OCI-LY1 (cell line): ENCODE data around the gene GNG7.
"Not testable (repeated sequence)": the region's sequence is repeated elsewhere in the genome, so short reads cannot be mapped to it uniquely, and the experiment has no call there.

Source experiments
- H2AFZ ChIP-seq: fragments of 200-600 bp; sonication (generic), shearing (Covaris generic); 2 replicates; pipeline ENCODE4 v1.6.0; 2014; ENCODE audit warnings: antibody characterized with exemption, mild to moderate bottlenecking, low read length
- H3F3A ChIP-seq: fragments of 200-600 bp; sonication (generic), shearing (Covaris generic); 2 replicates; pipeline ENCODE4 v1.6.0; 2014; ENCODE audit warnings: mild to moderate bottlenecking, antibody characterized with exemption, low read length, moderate library complexity; ENCODE audit not compliant: insufficient read depth
- H3K27ac ChIP-seq: fragments of 200-600 bp; sonication (generic); 2 replicates; pipeline ENCODE4 v1.5.1; 2014; ENCODE audit warnings: low read length, mixed run types, mild to moderate bottlenecking, low read depth; ENCODE audit not compliant: poor library complexity, severe bottlenecking
- H3K27me3 ChIP-seq: fragments of 200-600 bp; sonication (generic); 2 replicates; pipeline ENCODE4 v1.6.0; 2014; ENCODE audit warnings: antibody characterized with exemption, mild to moderate bottlenecking, low read length, moderate library complexity; ENCODE audit not compliant: insufficient read depth
- H3K36me3 ChIP-seq: fragments of 200-600 bp; sonication (generic); 2 replicates; pipeline ENCODE4 v1.6.1; 2014; ENCODE audit warnings: mild to moderate bottlenecking, antibody characterized with exemption, low read length, moderate library complexity, mixed read lengths; ENCODE audit not compliant: insufficient read depth
- H3K4me1 ChIP-seq: fragments of 200-600 bp; sonication (generic); 2 replicates; pipeline ENCODE4 v1.5.1; 2014; ENCODE audit warnings: mild to moderate bottlenecking, low read length, moderate library complexity; ENCODE audit not compliant: insufficient read depth, severe bottlenecking
- H3K4me2 ChIP-seq: fragments of 200-600 bp; sonication (generic), shearing (Covaris generic); 2 replicates; pipeline ENCODE4 v1.6.1; 2014; ENCODE audit warnings: low read length
- H3K4me3 ChIP-seq: fragments of 200-600 bp; sonication (generic); 2 replicates; pipeline ENCODE4 v1.5.1; 2014; ENCODE audit warnings: low read length, low read depth, mild to moderate bottlenecking, mixed read lengths; ENCODE audit not compliant: poor library complexity, severe bottlenecking
- H3K79me2 ChIP-seq: fragments of 200-600 bp; shearing (Covaris generic); 2 replicates; pipeline ENCODE4 v1.6.1; 2016; ENCODE audit warnings: mixed run types, low read length, mixed read lengths; ENCODE audit not compliant: insufficient read depth
- H3K9ac ChIP-seq: fragments of 200-600 bp; sonication (generic), shearing (Covaris generic); 2 replicates; pipeline ENCODE4 v1.6.1; 2014; ENCODE audit warnings: mild to moderate bottlenecking, low read length, mixed read lengths
- H3K9me2 ChIP-seq: fragments of 200-600 bp; sonication (generic), shearing (Covaris generic); 2 replicates; pipeline ENCODE4 v1.6.1; 2014; ENCODE audit warnings: low read depth, mild to moderate bottlenecking, low read length, mixed read lengths
- H3K9me3 ChIP-seq: fragments of 200-600 bp; shearing (Covaris generic); 2 replicates; pipeline ENCODE4 v1.6.1; 2014; ENCODE audit warnings: low read length, mixed read lengths
- H4K20me1 ChIP-seq: fragments of 200-600 bp; sonication (generic), shearing (Covaris generic); 2 replicates; pipeline ENCODE4 v1.6.0; 2016; ENCODE audit warnings: mild to moderate bottlenecking, low read length; ENCODE audit not compliant: insufficient read depth
- CTCF ChIP-seq: fragments of 200-600 bp; sonication (generic), shearing (Covaris generic); IDR thresholded peaks from 2 replicates; pipeline ENCODE4 v1.5.1; 2017; ENCODE audit warnings: mild to moderate bottlenecking, antibody characterized with exemption, low read length, moderate library complexity, mixed read lengths
- EZH2 ChIP-seq: fragments of 200-600 bp; sonication (generic), shearing (Covaris generic); IDR thresholded peaks from 2 replicates; pipeline ENCODE4 v1.8.0; 2017; ENCODE audit warnings: borderline replicate concordance, mixed run types, mild to moderate bottlenecking, antibody characterized with exemption, low read length, moderate library complexity, mixed read lengths

The GNG7 gene

GRCh38 chr19:2648099-2648498 is 54.4 kb downstream of the GNG7 start:
- Histone ChIP-seq H2AFZ (no peak overlapping the region), H3K27me3 (peaks cover 7% of the 10 kb centered on the region; the same call in 1 of the 2 replicates), H3K9me3 (no peaks in the 10 kb centered on the region), H4K20me1 (no peaks in the 10 kb centered on the region), H3K4me1 (peaks cover 6% of the 10 kb centered on the region), H3K9ac (no peak overlapping the region), H3K4me2 (no peak overlapping the region), H3K79me2 (no peaks in the 10 kb centered on the region), H3F3A (no peaks in the 10 kb centered on the region), H3K4me3 (no peak overlapping the region), H3K9me2 (no peaks in the 10 kb centered on the region), H3K36me3 (no peaks in the 10 kb centered on the region), H3K27ac (no peak overlapping the region)
- TF ChIP-seq CTCF (no peak), EZH2 (no peak)

GRCh38 chr19:2646866-2647535 is 55.5 kb downstream of the GNG7 start:
- H3K4me2 ChIP-seq, result no peak overlapping the region

GRCh38 chr19:2645826-2646225 is 56.7 kb downstream of the GNG7 start:
- no peak for TF ChIP-seq CTCF
- TF ChIP-seq EZH2, result no peak
- H3K27ac ChIP-seq, result no peak overlapping the region
- H3K9me3 ChIP-seq, result no peaks in the 10 kb centered on the region
- H3K4me2 ChIP-seq, result no peak overlapping the region
- H3K36me3 ChIP-seq, result no peaks in the 10 kb centered on the region
- H3F3A ChIP-seq, result no peaks in the 10 kb centered on the region
- no peaks in the 10 kb centered on the region for H4K20me1 ChIP-seq
- no peak overlapping the region for H3K4me3 ChIP-seq
- no peak overlapping the region for H2AFZ ChIP-seq
- peaks cover 6% of the 10 kb centered on the region for H3K4me1 ChIP-seq
- H3K79me2 ChIP-seq, result no peaks in the 10 kb centered on the region
- H3K9me2 ChIP-seq, result no peaks in the 10 kb centered on the region
- no peak overlapping the region for H3K9ac ChIP-seq
- H3K27me3 ChIP-seq, result peaks cover 10% of the 10 kb centered on the region; the same call in 1 of the 2 replicates

More at GRCh38 chr19:2646866-2647535, 55.5 kb downstream of the GNG7 start:
- no peak overlapping the region for H3K9ac ChIP-seq
- no peaks in the 10 kb centered on the region for H3K36me3 ChIP-seq
- H3K27ac ChIP-seq, result no peak overlapping the region
- peaks cover 6% of the 10 kb centered on the region for H3K4me1 ChIP-seq
- no peaks in the 10 kb centered on the region for H3K79me2 ChIP-seq
- H3K9me2 ChIP-seq, result no peaks in the 10 kb centered on the region
- no peaks in the 10 kb centered on the region for H4K20me1 ChIP-seq
- no peak overlapping the region for H3K4me3 ChIP-seq
- H2AFZ ChIP-seq, result no peak overlapping the region
- TF ChIP-seq EZH2 (no peak), CTCF (no peak)
- H3F3A ChIP-seq, result no peaks in the 10 kb centered on the region
- peaks cover 7% of the 10 kb centered on the region; the same call in 1 of the 2 replicates for H3K27me3 ChIP-seq
- H3K9me3 ChIP-seq, result no peaks in the 10 kb centered on the region

GRCh38 chr19:2643123-2643737 is 59.3 kb downstream of the GNG7 start:
- not testable (repeated sequence) for H3K36me3 ChIP-seq, H3K27ac ChIP-seq, H3K4me3 ChIP-seq, H3K79me2 ChIP-seq, H3K9me3 ChIP-seq, H4K20me1 ChIP-seq, H3K9ac ChIP-seq, H2AFZ ChIP-seq, H3K4me2 ChIP-seq, H3K9me2 ChIP-seq, H3K27me3 ChIP-seq, H3F3A ChIP-seq, H3K4me1 ChIP-seq
